ENCODE data around the gene INCA1. TPM values are rescaled to one million over a fixed set of nuclear protein-coding genes. Genes with fewer than 3 reads are reported as not detected.
A peak's percentile ranks its signal among the peaks of the same experiment; 100 is the strongest.

Gene INCA1
- total RNA-seq, 1 experiment from 2014 or later, result 1.3 TPM

DNA sequence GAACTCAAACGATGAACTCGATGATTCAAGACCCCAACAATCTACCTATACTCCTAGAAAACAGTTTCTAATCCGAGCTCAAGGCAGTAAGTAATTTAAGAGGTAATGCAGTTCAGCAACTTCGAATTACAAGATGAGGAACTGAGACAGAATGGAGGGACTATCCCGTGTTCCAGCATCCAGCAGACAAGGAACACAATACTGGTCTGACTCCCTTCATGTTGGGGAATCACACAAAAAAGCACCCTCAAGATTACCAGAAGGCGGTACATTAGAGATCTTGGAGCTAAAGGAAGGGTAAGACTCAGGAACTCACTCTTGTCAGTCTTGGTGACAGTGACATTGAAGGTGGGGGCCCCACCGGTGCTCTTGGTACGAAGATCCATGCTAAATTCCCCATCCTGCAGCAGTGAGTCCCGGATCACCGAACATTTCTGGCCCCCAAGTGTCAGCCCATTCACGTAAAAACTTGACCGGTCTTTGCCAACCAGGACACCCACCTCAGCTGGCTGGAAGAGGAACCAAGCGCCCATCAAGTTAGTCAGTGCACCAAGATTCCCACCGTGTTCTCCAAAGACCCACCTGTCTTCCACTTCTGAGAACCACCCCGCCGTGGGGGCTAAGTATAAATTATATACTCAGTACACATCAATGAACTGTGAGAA, 50.9 kb downstream of the INCA1 start:
- Histone ChIP-seq H3K4me2 (ENCODE audit: insufficient read depth, insufficient read length, low read length) (peak overlapping the region; percentile 72), H2AFZ (ENCODE audit: low read length) (no peak overlapping the region), H3K14ac (ENCODE audit: insufficient read depth, low read length) (no peak overlapping the region), H2BK12ac (ENCODE audit: insufficient read length, low read depth, low read length) (no peak overlapping the region), H2BK15ac (ENCODE audit: low read depth, low read length) (no peak overlapping the region), H2BK120ac (ENCODE audit: low read depth, low read length, poor library complexity, severe bottlenecking) (no peak overlapping the region), H2BK20ac (ENCODE audit: low read depth, low read length, poor library complexity, severe bottlenecking) (no peak overlapping the region), H4K20me1 (ENCODE audit: control insufficient read depth, insufficient read depth, insufficient read length) (no peaks in the 10 kb centered on the region), H3K23me2 (ENCODE audit: insufficient read length, low read depth, low read length, poor library complexity, severe bottlenecking) (peaks cover 23% of the 10 kb centered on the region), H3T11ph (ENCODE audit: low read length) (no peak overlapping the region), H3K4ac (ENCODE audit: low read depth, low read length) (no peak overlapping the region; the same call in 1 of the 2 replicates), H3K27me3 (ENCODE audit: insufficient read depth, low read length) (no peaks in the 10 kb centered on the region), H3K9me3 (ENCODE audit: control insufficient read depth, low read depth, low read length) (no peaks in the 10 kb centered on the region), H3K79me1 (ENCODE audit: insufficient read depth, low read depth, low read length, poor library complexity, severe bottlenecking) (peaks cover 4% of the 10 kb centered on the region), H3K4me1 (ENCODE audit: insufficient read depth, low read length) (peaks cover 4% of the 10 kb centered on the region; the same call in 1 of the 2 replicates), H4K5ac (ENCODE audit: insufficient read length, low read depth, low read length) (no peak overlapping the region), H3K9ac (ENCODE audit: extremely low read depth, insufficient read length, low read length) (peak overlapping the region; percentile 53), H4K91ac (ENCODE audit: insufficient read length, low read depth, low read length) (no peak overlapping the region), H3K79me2 (ENCODE audit: insufficient read depth, low read length) (peaks cover 13% of the 10 kb centered on the region; the same call in 1 of the 2 replicates), H2AK5ac (ENCODE audit: insufficient read length, low read length) (no peak overlapping the region), H3K23ac (ENCODE audit: insufficient read length, low read depth, low read length) (no peak overlapping the region), H3K56ac (ENCODE audit: insufficient read length, low read depth, low read length) (no peak overlapping the region), H3K27ac (ENCODE audit: insufficient read length, low read depth, low read length) (peak overlapping the region; percentile 17), H2BK5ac (ENCODE audit: insufficient read length, low read length) (no peak overlapping the region), H4K8ac (replicated peaks; ENCODE audit: insufficient read length, low read depth, low read length) (no peak overlapping the region), H3K18ac (ENCODE audit: insufficient read length, low read depth, low read length) (peak overlapping the region; percentile 30)
- Mint-ChIP-seq H3K36me3 (ENCODE audit: insufficient read depth in 1 of 3, low read depth in 3 of 3) (peaks cover 32 to 60% (median 51%) of the 10 kb centered on the region in 3 experiments), H3K4me1 (peaks cover 35 to 38% of the 10 kb centered on the region in 2 experiments), H3K27ac (peak overlapping the region; percentile 78 to 93 (median 92)), H3K4me3 (peak overlapping the region; percentile 95 to 100), H3K27me3 (ENCODE audit: low read depth) (peaks cover 6% of the 10 kb centered on the region), H3K9me3 (peaks cover 0 to 2% of the 10 kb centered on the region in 2 experiments; a peak in 2 of 5 replicates)
- TF ChIP-seq, protein P1, sequence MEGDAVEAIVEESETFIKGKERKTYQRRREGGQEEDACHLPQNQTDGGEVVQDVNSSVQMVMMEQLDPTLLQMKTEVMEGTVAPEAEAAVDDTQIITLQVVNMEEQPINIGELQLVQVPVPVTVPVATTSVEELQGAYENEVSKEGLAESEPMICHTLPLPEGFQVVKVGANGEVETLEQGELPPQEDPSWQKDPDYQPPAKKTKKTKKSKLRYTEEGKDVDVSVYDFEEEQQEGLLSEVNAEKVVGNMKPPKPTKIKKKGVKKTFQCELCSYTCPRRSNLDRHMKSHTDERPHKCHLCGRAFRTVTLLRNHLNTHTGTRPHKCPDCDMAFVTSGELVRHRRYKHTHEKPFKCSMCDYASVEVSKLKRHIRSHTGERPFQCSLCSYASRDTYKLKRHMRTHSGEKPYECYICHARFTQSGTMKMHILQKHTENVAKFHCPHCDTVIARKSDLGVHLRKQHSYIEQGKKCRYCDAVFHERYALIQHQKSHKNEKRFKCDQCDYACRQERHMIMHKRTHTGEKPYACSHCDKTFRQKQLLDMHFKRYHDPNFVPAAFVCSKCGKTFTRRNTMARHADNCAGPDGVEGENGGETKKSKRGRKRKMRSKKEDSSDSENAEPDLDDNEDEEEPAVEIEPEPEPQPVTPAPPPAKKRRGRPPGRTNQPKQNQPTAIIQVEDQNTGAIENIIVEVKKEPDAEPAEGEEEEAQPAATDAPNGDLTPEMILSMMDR (conservative IDR thresholded peaks at IDR 0.05), result no peak
- no CpG with 5 or more reads among the region's 16 CpGs for WGBS (ENCODE audit: extremely low coverage, insufficient read length, low lambda C conversion rate)
- DNase-seq, result no peak

All from H9 (cell line).